ENCODE results near the gene SORCS2.

GRCh38 chr4:7726665-7727413 lies 534.5 kb downstream of the SORCS2 start:
- TF ChIP-seq CTCF (IDR thresholded peaks at IDR 0.05) (no peak), POLR2A (IDR thresholded peaks at IDR 0.05) (no peak)

Data from uterus (tissue), 2 donors.